Cortex of kidney (tissue), 1 donor: ENCODE measurements around the gene SLC7A5.
"Not testable (repeated sequence)": the region's sequence is repeated elsewhere in the genome, so short reads cannot be mapped to it uniquely, and the experiment has no call there.

Source experiments
- DNase-seq: peaks from one replicate; lab custom pipeline; 2025; lab: John Stamatoyannopoulos, UW

The SLC7A5 gene

DNA sequence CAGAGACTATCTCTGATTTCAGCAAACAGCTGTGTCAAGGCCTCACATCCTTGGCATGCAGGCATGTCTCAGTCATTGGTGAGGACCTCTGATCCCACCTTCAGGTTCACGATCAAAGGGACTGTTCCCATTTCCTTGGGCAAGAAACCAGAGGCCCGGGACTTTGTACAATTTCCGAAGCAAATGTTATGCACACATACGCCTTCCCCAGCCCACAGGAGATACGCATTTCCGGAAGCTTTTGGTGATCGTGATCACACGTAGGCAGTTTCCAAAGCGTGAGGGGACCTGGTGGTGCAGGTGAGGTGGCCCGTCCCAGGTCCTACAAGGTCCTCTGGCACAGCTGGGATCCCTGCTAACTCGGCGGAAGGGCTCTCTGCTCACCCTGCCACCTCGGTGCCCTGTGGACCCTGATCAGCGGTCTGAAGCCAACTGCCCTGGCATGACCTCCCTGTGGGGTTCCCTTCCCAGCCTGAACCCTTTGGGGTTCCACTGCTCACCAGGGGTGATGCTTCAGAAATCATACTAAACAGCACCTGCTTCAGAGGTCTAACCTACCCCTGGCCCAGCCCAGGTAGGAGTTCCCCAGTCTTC is 74.7 kb downstream of the SLC7A5 start:
- no peak for DNase-seq

DNA sequence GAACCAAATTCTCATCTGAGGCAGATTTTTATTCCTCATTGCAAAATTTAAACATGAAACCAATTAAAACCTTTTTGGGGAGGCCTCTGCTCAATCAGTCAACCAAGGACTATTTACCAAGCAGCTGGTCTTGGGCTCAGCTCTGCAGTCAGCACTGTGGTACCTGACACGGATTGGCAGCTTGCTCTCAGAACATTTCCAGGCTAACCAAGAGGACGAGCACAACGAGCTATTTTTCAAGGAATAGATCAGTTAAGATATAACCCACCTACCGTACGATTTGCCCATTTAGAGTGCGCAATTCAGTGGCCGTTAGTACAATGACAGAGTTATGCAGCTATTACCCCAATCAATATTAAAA is 77.1 kb downstream of the SLC7A5 start:
- DNase-seq: no peak

DNA sequence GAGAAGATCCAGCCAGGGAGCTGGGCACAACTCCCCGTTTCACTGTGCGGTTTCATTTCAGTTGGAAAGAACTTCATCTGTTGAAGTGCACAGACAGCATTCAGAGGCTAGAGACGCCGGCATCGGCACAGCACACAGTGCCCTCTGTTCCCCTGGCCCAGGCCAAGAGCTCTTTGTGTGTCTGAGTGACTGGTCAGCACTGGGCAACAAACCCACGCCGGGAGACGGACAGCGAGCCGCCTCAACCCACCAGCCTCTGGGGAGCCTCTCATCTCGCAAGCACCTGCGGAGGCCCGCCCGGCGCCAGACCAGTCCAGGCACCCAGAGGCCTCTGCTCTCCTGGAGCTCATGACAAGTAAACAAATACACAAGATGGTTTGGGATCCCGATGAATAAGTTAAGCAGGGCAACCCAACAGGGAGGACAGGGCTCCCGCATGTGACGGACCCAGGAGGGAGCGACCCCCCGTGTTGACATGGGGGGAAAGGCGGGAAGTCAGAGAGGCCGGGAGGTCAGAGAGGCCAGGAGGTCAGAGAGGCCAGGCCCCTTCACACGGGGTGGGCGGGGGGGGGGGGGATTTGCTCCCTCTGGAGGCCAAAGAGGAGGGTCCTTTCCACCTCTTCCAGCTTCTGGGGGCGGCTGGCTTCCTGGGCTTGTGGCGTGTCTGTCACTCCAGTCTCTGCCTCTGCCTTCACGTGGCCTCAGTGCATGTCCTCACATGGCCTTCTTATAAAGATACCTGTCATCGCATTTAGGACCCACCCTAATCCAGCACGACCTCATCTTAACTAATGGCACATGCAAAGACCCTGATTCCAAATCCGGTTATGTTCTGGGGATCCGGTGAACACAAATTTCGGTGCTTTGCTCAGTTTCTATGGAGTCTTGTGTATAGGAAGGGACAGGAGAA is 77.8 kb downstream of the SLC7A5 start:
- DNase-seq: no peak

DNA sequence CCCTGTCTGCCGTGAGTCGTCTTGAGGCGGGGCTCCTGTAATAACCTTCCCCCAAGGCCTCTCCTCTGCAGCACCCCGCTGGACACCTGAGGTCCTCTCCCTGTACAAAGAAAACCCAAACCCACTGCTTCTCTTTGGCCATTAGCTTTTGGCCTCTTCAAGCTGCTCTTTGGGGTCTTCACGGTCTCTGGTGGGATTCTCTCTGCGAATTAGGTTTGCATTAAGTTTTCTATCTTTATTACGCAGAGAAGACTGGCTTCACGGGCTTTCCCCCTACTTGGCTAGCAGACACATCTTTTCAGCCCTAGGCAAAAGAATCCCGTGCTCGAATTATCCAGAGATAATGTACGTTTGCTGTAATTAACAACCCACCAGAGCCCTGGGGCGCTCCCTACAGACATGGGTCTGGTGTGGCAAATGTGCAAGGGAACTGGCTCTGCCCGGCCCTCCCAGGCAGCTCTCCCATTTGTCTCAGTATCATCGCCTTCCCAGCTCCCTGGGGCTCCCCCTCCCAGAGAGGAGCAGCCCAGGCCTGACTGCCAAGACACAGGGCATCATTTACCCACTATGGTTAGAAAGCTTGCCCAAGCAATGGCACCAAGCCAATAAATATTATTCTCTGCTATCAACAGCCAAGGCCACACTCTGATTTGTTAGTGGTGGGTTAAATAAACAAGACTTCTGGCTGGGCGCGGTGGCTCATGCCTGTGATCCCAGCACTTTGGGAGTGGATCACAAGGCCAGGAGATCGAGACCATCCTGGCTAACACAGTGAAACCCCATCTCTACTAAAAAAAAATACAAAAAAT is 78.8 kb downstream of the SLC7A5 start:
- DNase-seq: no peak

DNA sequence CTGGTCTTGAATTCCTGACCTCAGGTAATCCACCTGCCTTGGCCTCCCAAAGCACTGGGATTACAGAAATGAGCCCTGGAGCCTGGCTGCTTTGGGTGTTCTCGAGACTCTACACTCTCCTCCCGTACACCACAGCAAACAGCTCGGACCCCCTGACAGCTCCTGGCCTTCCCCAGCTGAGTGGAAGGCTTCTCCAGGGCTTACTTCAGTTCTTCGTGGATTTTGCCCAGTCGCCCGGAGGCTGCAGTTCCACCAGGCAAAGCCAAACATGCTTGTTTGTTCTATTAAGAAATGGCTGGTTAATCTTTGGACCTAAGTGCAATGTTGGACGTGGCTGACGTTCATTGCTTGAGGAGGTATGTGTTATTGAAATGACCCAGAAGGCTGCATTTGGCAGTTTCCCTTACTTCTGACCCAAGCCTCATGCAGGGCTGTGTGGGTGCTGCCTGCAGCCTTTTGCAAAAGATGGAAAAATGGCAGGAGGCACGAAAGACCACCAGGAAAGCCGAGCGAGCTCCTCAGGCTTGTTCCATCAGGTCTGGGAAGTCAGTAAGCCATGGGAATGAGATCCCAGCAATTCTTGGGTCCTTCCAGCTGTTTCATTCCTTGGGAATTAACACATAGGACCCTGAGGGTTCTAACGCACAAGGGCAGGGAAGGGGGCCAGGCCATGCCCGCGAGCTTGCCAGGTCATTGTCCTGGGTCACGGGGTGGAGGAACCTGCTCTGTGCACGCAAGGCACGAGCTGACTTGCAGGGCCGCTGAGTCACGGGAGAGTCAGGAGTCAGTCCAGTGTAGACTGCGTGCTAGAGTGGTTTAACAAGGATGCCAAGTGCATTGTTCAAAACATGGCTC is 79.6 kb downstream of the SLC7A5 start:
- DNase-seq: no peak

- not testable (repeated sequence) for DNase-seq
Measured at GRCh38 chr16:87788730-87789436, 80.4 kb downstream of the SLC7A5 start.

GRCh38 chr16:87787451-87788091 is 81.7 kb downstream of the SLC7A5 start:
- not testable (repeated sequence) for DNase-seq

- no peak for DNase-seq
Measured at GRCh38 chr16:87784812-87785211, 84.5 kb downstream of the SLC7A5 start.

- DNase-seq: no peak
Measured at GRCh38 chr16:87782033-87782432, 87.3 kb downstream of the SLC7A5 start.

GRCh38 chr16:87780385-87780989 is 88.8 kb downstream of the SLC7A5 start:
- DNase-seq: no peak
